ENCODE results near the gene LCE7A.

Gene LCE7A

GRCh38 chr1:152880316-152880715 lies 20.5 kb downstream of the LCE7A start:
- DNase-seq (ENCODE audit: low spot score): no peak

- DNase-seq (ENCODE audit: low spot score): no peak
Measured at GRCh38 chr1:152880907-152881306, 21.1 kb downstream of the LCE7A start.

GRCh38 chr1:152884085-152884484 lies 24.3 kb downstream of the LCE7A start:
- no peak for DNase-seq (ENCODE audit: low spot score)

- DNase-seq (ENCODE audit: low spot score): no peak
Measured at GRCh38 chr1:152884506-152884905, 24.7 kb downstream of the LCE7A start.

GRCh38 chr1:152884966-152885624 lies 25.3 kb downstream of the LCE7A start:
- DNase-seq (ENCODE audit: low spot score): no peak

- no peak for DNase-seq (ENCODE audit: low spot score)
Measured at GRCh38 chr1:152886085-152886484, 26.3 kb downstream of the LCE7A start.

- no peak for DNase-seq (ENCODE audit: low spot score)
Measured at GRCh38 chr1:152886758-152887409, 27.1 kb downstream of the LCE7A start.

GRCh38 chr1:152888126-152888525 lies 28.3 kb downstream of the LCE7A start:
- DNase-seq (ENCODE audit: low spot score): no peak

GRCh38 chr1:152899027-152899426 lies 39.2 kb downstream of the LCE7A start:
- DNase-seq (ENCODE audit: low spot score): no peak

- no peak for DNase-seq (ENCODE audit: low spot score)
Measured at GRCh38 chr1:152899883-152900282, 40.1 kb downstream of the LCE7A start.

- DNase-seq (ENCODE audit: low spot score): no peak
Measured at GRCh38 chr1:152901631-152902030, 41.8 kb downstream of the LCE7A start.

- DNase-seq (ENCODE audit: low spot score): no peak
Measured at GRCh38 chr1:152902636-152903035, 42.8 kb downstream of the LCE7A start.

GRCh38 chr1:152904688-152905440 lies 45.1 kb downstream of the LCE7A start:
- no peak for DNase-seq (ENCODE audit: low spot score)

GRCh38 chr1:152906023-152906565 lies 46.3 kb downstream of the LCE7A start:
- DNase-seq (ENCODE audit: low spot score): no peak

GRCh38 chr1:152907686-152908601 lies 48.1 kb downstream of the LCE7A start, which contains the start of gene IVL:
IVL (plus strand) TSS chr1:152908546; CDS start chr1:152909798, 1,252 bp downstream.
- DNase-seq (ENCODE audit: low spot score): no peak

- DNase-seq (ENCODE audit: low spot score): no peak
Measured at GRCh38 chr1:152909206-152909605, 49.4 kb downstream of the LCE7A start.

Measured in NAMALWA (cell line).